HepG2 (cell line): ENCODE measurements around the gene GTF3C5. TPM values are rescaled to one million over a fixed set of nuclear protein-coding genes. Genes with fewer than 3 reads are reported as not detected.

Source experiments
- FOXJ3 ChIP-seq: sonication (generic); formaldehyde crosslinking; IDR thresholded peaks from 2 replicates; pipeline ENCODE4 v1.4.0; 2020; ENCODE audit warnings: missing genetic modification reagents, mild to moderate bottlenecking, borderline replicate concordance
- HNF4G ChIP-seq, 2 experiments: sonication (generic) in 1 of 2; formaldehyde crosslinking in 1 of 2; IDR thresholded peaks; 2 replicates each; pipeline versions ENCODE4 v1.4.0 to v1.6.1; 2011 to 2020; ENCODE audit warnings: borderline replicate concordance in 2 of 2, low read depth in 2 of 2, mild to moderate bottlenecking in 2 of 2, low read length in 1 of 2, missing genetic modification reagents in 1 of 2, moderate library complexity in 1 of 2
- MAF1 ChIP-seq: sonication (generic); formaldehyde crosslinking; IDR thresholded peaks from 2 replicates; pipeline ENCODE4 v1.5.0; 2020; ENCODE audit warnings: missing genetic modification reagents, borderline replicate concordance
- MAFF ChIP-seq: IDR thresholded peaks from 2 replicates; pipeline ENCODE4 v1.6.1; 2011; ENCODE audit warnings: low read depth, low read length, improper control_type of control experiment
- MAFK ChIP-seq, 2 experiments: IDR thresholded peaks in 1 of 2; conservative IDR thresholded peaks in 1 of 2; 2 replicates each; pipeline ENCODE4 v1.6.1; 2011; ENCODE audit warnings: improper control_type of control experiment in 2 of 2, low read length in 2 of 2
- MAZ ChIP-seq, 2 experiments: sonication (generic) in 1 of 2; formaldehyde crosslinking in 1 of 2; IDR thresholded peaks; 2 replicates each; pipeline versions ENCODE4 v1.5.0 to v1.6.1; 2012 to 2020; ENCODE audit warnings: low read depth in 2 of 2, mild to moderate bottlenecking in 2 of 2, borderline replicate concordance in 1 of 2, improper control_type of control experiment in 1 of 2, low read length in 1 of 2, missing genetic modification reagents in 1 of 2, moderate library complexity in 1 of 2
- NCOA2 ChIP-seq: sonication (generic); formaldehyde crosslinking; IDR thresholded peaks from 2 replicates; pipeline ENCODE4 v1.8.0; 2022; ENCODE audit warnings: inconsistent platforms
- NFE2L1 ChIP-seq: sonication (generic); formaldehyde crosslinking; IDR thresholded peaks from 2 replicates; pipeline ENCODE4 v1.4.0; 2020; ENCODE audit warnings: missing genetic modification reagents, mild to moderate bottlenecking, borderline replicate concordance
- PHF8 ChIP-seq: sonication (generic); formaldehyde crosslinking; IDR thresholded peaks from 2 replicates; pipeline ENCODE4 v1.5.0; 2020; ENCODE audit warnings: missing genetic modification reagents
- PRPF4 ChIP-seq: fragments of 200-400 bp; formaldehyde crosslinking; IDR thresholded peaks from 2 replicates; pipeline ENCODE4 v1.6.1; 2016; ENCODE audit warnings: low read length, low read depth; ENCODE audit not compliant: poor library complexity, severe bottlenecking
- RAD21 ChIP-seq: fragments of 450-650 bp; formaldehyde crosslinking; IDR thresholded peaks from 2 replicates; pipeline ENCODE4 v1.5.0; 2020; ENCODE audit warnings: mild to moderate bottlenecking
- RBAK ChIP-seq: sonication (generic); formaldehyde crosslinking; IDR thresholded peaks from 2 replicates; pipeline ENCODE4 v1.5.1; 2020; ENCODE audit warnings: mild to moderate bottlenecking, missing genetic modification reagents
- SIN3A ChIP-seq: IDR thresholded peaks from 2 replicates; pipeline ENCODE4 v1.6.1; 2011; ENCODE audit warnings: low read depth, mild to moderate bottlenecking, control low read depth, low read length, borderline replicate concordance
- TGIF2 ChIP-seq: IDR thresholded peaks from 2 replicates; pipeline ENCODE4 v1.6.1; 2016; ENCODE audit warnings: control low read depth, missing compliant biosample characterization
- ZIK1 ChIP-seq: sonication (generic); formaldehyde crosslinking; IDR thresholded peaks from 2 replicates; pipeline ENCODE4 v1.5.0; 2020; ENCODE audit warnings: mild to moderate bottlenecking, low read depth, missing genetic modification reagents, borderline replicate concordance
- ZKSCAN5 ChIP-seq: sonication (generic); formaldehyde crosslinking; IDR thresholded peaks from 2 replicates; pipeline ENCODE4 v1.5.1; 2020; ENCODE audit warnings: mild to moderate bottlenecking, missing genetic modification reagents
- ZNF337 ChIP-seq: sonication (generic); formaldehyde crosslinking; IDR thresholded peaks from 2 replicates; pipeline ENCODE4 v1.5.1; 2020; ENCODE audit warnings: missing genetic modification reagents, low read depth, mild to moderate bottlenecking, borderline replicate concordance
- ZNF496 ChIP-seq: sonication (generic); formaldehyde crosslinking; IDR thresholded peaks from 2 replicates; pipeline ENCODE4 v1.8.1; 2023; ENCODE audit warnings: mild to moderate bottlenecking, moderate library complexity, missing genetic modification reagents; ENCODE audit not compliant: insufficient replicate concordance
- ZNF543 ChIP-seq: sonication (generic); formaldehyde crosslinking; IDR thresholded peaks from 2 replicates; pipeline ENCODE4 v1.4.0; 2020; ENCODE audit warnings: mild to moderate bottlenecking, missing genetic modification reagents
- ZNF777 ChIP-seq: sonication (generic); formaldehyde crosslinking; IDR thresholded peaks from 2 replicates; pipeline ENCODE4 v1.4.0; 2020; ENCODE audit warnings: missing genetic modification reagents
- polyA plus RNA-seq, 8 experiments: library from polyadenylated mRNA; depleted of rRNA in 3 of 8; stranded (reverse) in 7 of 8; unstranded in 1 of 8; fragments of >200 nt; fragmentation: Illumina TruSeq in 4 of 8; extraction: Trizol in 4 of 8; gene quantifications; 2 replicates each; pipeline versions ENCODE4 v1.2.1 to v1.2.3, GENCODE V29; 2011 to 2016; ENCODE audit warnings: low read depth in 4 of 8, missing spikeins in 1 of 8, mixed read lengths in 1 of 8; ENCODE audit not compliant: insufficient read depth in 1 of 8
- total RNA-seq, 5 experiments: library from RNA; depleted of rRNA; stranded (reverse); fragments of >200 nt; fragmentation: Illumina TruSeq; extraction: Trizol; gene quantifications; 2 replicates each; pipeline ENCODE4 v1.2.3, GENCODE V29; 2016; ENCODE audit warnings: low read depth in 1 of 5
- TF ChIP-seq, protein P1 (sequence below): sonication (generic); formaldehyde crosslinking; IDR thresholded peaks from 2 replicates; pipeline ENCODE4 v1.5.1; 2020; ENCODE audit warnings: missing genetic modification reagents, mild to moderate bottlenecking, borderline replicate concordance

GTF3C5 gene
- total and polyA plus RNA-seq, 2 of the 13 experiments (the other 11 are each of a cell fraction or from before 2014, with no cell fraction given) = 66.9 to 92.6 TPM

GRCh38 chr9:133030317-133031129 lies at the start of gene GTF3C5 (continued):
- TF ChIP-seq, protein P1, sequence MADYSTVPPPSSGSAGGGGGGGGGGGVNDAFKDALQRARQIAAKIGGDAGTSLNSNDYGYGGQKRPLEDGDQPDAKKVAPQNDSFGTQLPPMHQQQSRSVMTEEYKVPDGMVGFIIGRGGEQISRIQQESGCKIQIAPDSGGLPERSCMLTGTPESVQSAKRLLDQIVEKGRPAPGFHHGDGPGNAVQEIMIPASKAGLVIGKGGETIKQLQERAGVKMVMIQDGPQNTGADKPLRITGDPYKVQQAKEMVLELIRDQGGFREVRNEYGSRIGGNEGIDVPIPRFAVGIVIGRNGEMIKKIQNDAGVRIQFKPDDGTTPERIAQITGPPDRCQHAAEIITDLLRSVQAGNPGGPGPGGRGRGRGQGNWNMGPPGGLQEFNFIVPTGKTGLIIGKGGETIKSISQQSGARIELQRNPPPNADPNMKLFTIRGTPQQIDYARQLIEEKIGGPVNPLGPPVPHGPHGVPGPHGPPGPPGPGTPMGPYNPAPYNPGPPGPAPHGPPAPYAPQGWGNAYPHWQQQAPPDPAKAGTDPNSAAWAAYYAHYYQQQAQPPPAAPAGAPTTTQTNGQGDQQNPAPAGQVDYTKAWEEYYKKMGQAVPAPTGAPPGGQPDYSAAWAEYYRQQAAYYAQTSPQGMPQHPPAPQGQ (CRISPR knock-in tag) = 0 out of 2 replicates have a peak, but pooled peaks have one; percentile 52
- TF ChIP-seq ZNF496 (no peak), NCOA2 (CRISPR knock-in tag) (peak; percentile 40; the same call in 1 of the 2 replicates), ZNF543 (CRISPR knock-in tag) (peak; percentile 71; the same call in 1 of the 2 replicates), FOXJ3 (CRISPR knock-in tag) (no peak), ZIK1 (peak; percentile 60; the same call in 1 of the 2 replicates), PHF8 (CRISPR knock-in tag) (peak; percentile 92), HNF4G (IDR thresholded peaks at IDR 0.05; ENCODE audit: borderline replicate concordance, low read depth, low read length) (no peak), HNF4G (CRISPR knock-in tag; IDR thresholded peaks at IDR 0.05; ENCODE audit: borderline replicate concordance, low read depth) (no peak), MAFK (conservative IDR thresholded peaks at IDR 0.05 in 1 of 2, IDR thresholded peaks at IDR 0.05 in 1 of 2; ENCODE audit: low read length in 2 of 2) (no peak), MAF1 (CRISPR knock-in tag) (no peak), ZKSCAN5 (CRISPR knock-in tag) (no peak; the same call in 1 of the 2 replicates), PRPF4 (no peak), RAD21 (CRISPR knock-in tag) (peak; percentile 54), MAFF (no peak), NFE2L1 (CRISPR knock-in tag) (no peak), MAZ (IDR thresholded peaks at IDR 0.05; ENCODE audit: borderline replicate concordance, low read depth, low read length) (no peak; the same call in 1 of the 2 replicates), MAZ (CRISPR knock-in tag; IDR thresholded peaks at IDR 0.05; ENCODE audit: low read depth) (peak; percentile 76), ZNF777 (peak; percentile 21; the same call in 1 of the 2 replicates), SIN3A (peak; percentile 91), TGIF2 (peak; percentile 92), ZNF337 (CRISPR knock-in tag) (peak; percentile 61; the same call in 1 of the 2 replicates), RBAK (CRISPR knock-in tag) (no peak)
